Nephron (organoid): Measurements from ENCODE around the gene GAK.

Source experiments
- H3K27ac Mint-ChIP-seq, 3 experiments: 2 replicates each; pipeline ENCODE4 v1.8.0; 2020; ENCODE audit warnings: mixed read lengths in 3 of 3, mild to moderate bottlenecking in 2 of 3, moderate library complexity in 1 of 3
- H3K27me3 Mint-ChIP-seq: 2 replicates; pipeline ENCODE4 v1.8.0; 2021; ENCODE audit warnings: low read depth, mild to moderate bottlenecking, moderate library complexity, mixed read lengths
- H3K36me3 Mint-ChIP-seq: 2 replicates; pipeline ENCODE4 v1.8.0; 2020; ENCODE audit warnings: low read depth, mixed read lengths
- H3K4me1 Mint-ChIP-seq: 2 replicates; pipeline ENCODE4 v1.8.0; 2020; ENCODE audit warnings: mixed read lengths
- H3K4me3 Mint-ChIP-seq, 3 experiments: 2 replicates each; pipeline ENCODE4 v1.8.0; 2020; ENCODE audit warnings: mild to moderate bottlenecking in 3 of 3, mixed read lengths in 3 of 3, moderate library complexity in 2 of 3
- H3K9me3 Mint-ChIP-seq: 2 replicates; pipeline ENCODE4 v1.8.0; 2020; ENCODE audit warnings: mixed read lengths
- CTCF ChIP-seq, 3 experiments: fragments of 200-600 bp; sonication (generic); IDR thresholded peaks; one replicate each; pipeline ENCODE4 v1.5.0; 2021; ENCODE audit warnings: antibody characterized with exemption in 3 of 3; ENCODE audit not compliant: unreplicated experiment in 3 of 3

Gene GAK

GRCh38 chr4:823176-823760, 108.8 kb downstream of the GAK start:
- Mint-ChIP-seq H3K36me3 (no peaks in the 10 kb centered on the region), H3K27me3 (peaks cover 81% of the 10 kb centered on the region), H3K9me3 (no peaks in the 10 kb centered on the region), H3K4me1 (peaks cover 5% of the 10 kb centered on the region), H3K27ac (no peak overlapping the region), H3K4me3 (no peak overlapping the region)
- TF ChIP-seq CTCF (IDR thresholded peaks at IDR 0.05; ENCODE audit: unreplicated experiment in 3 of 3): no peak

- H3K27me3 Mint-ChIP-seq: peaks cover 78% of the 10 kb centered on the region
- H3K27ac Mint-ChIP-seq: no peak overlapping the region
- H3K9me3 Mint-ChIP-seq: no peaks in the 10 kb centered on the region
- no peaks in the 10 kb centered on the region for H3K36me3 Mint-ChIP-seq
- H3K4me3 Mint-ChIP-seq: no peak overlapping the region
- no peak for TF ChIP-seq CTCF (IDR thresholded peaks at IDR 0.05; ENCODE audit: unreplicated experiment in 3 of 3)
- no peaks in the 10 kb centered on the region for H3K4me1 Mint-ChIP-seq
These were observed 109.5 kb downstream of the GAK start for GRCh38 chr4:822361-823175.

- H3K27me3 Mint-ChIP-seq: peaks cover 80% of the 10 kb centered on the region
- H3K9me3 Mint-ChIP-seq: no peaks in the 10 kb centered on the region
- no peak overlapping the region for H3K27ac Mint-ChIP-seq
- no peak overlapping the region for H3K4me3 Mint-ChIP-seq
- no peaks in the 10 kb centered on the region for H3K4me1 Mint-ChIP-seq
- no peak for TF ChIP-seq CTCF (IDR thresholded peaks at IDR 0.05; ENCODE audit: unreplicated experiment in 3 of 3)
- H3K36me3 Mint-ChIP-seq: no peaks in the 10 kb centered on the region
These were observed 110.5 kb downstream of the GAK start for GRCh38 chr4:821631-822030.

GRCh38 chr4:821181-821591, 110.9 kb downstream of the GAK start:
- Mint-ChIP-seq H3K27ac (no peak overlapping the region), H3K4me1 (no peaks in the 10 kb centered on the region), H3K4me3 (no peak overlapping the region), H3K27me3 (peaks cover 80% of the 10 kb centered on the region), H3K36me3 (no peaks in the 10 kb centered on the region), H3K9me3 (no peaks in the 10 kb centered on the region)
- no peak for TF ChIP-seq CTCF (IDR thresholded peaks at IDR 0.05; ENCODE audit: unreplicated experiment in 3 of 3)

GRCh38 chr4:820230-821172, 111.6 kb downstream of the GAK start:
- H3K4me1 Mint-ChIP-seq: no peaks in the 10 kb centered on the region
- no peak overlapping the region for H3K4me3 Mint-ChIP-seq
- H3K27me3 Mint-ChIP-seq: peaks cover 86% of the 10 kb centered on the region
- TF ChIP-seq CTCF (IDR thresholded peaks at IDR 0.05; ENCODE audit: unreplicated experiment in 3 of 3): no peak
- no peak overlapping the region for H3K27ac Mint-ChIP-seq
- no peaks in the 10 kb centered on the region for H3K36me3 Mint-ChIP-seq
- no peaks in the 10 kb centered on the region for H3K9me3 Mint-ChIP-seq
